ENCODE measurements around the gene OR2C1.
A peak's percentile ranks its signal among the peaks of the same experiment; 100 is the strongest.

OR2C1 gene

GRCh38 chr16:3400779-3401688 is 45.3 kb downstream of the OR2C1 start, which contains the start of the genes ZNF174 and ZSCAN32:
Gene ZNF174 (plus strand): TSS chr16:3401215. CDS start chr16:3402005, 790 bp downstream.
Gene ZSCAN32 (minus strand): TSS chr16:3401004. CDS start chr16:3397557, 3,447 bp downstream.
- peak; percentile 92 for DNase-seq

GRCh38 chr16:3401719-3402397 is 46.2 kb downstream of the OR2C1 start:
- DNase-seq = no peak
